Activated CD4-positive, alpha-beta T cell treated with anti-CD3 and anti-CD28 coated beads, Interleukin-2, Interleukin-4, amounts not matched to agents 100 ng/mL and 50 ng/mL, durations not matched to agents 16 hours and 8 hours (primary cell): ENCODE results near the gene IMPG2.
A peak's percentile ranks its signal among the peaks of the same experiment; 100 is the strongest.

Experiments
- DNase-seq: peaks from one replicate; pipeline ENCODE4 v3.0.0-alpha.2; 2020; ENCODE audit warnings: low spot score

IMPG2 gene

DNA sequence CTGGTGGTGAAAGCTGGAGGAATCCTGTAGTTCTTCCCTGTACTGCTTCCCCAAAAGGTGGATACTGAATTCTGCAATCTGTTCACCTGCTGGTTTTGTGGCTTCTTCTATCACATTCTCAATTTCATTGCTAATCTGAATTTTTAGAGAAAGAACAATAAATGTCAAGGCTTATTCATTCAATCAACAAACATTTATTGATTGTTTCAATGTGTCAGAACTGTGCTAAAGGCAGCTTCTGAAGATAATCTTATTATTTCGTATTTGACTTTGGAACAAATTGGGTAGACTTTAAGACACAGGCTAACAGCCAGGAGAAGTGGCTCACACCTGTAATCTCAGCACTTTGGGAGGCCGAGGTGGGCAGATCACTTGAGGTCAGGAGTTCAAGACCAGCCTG is 46.8 kb downstream of the IMPG2 start:
- DNase-seq = no peak

DNA sequence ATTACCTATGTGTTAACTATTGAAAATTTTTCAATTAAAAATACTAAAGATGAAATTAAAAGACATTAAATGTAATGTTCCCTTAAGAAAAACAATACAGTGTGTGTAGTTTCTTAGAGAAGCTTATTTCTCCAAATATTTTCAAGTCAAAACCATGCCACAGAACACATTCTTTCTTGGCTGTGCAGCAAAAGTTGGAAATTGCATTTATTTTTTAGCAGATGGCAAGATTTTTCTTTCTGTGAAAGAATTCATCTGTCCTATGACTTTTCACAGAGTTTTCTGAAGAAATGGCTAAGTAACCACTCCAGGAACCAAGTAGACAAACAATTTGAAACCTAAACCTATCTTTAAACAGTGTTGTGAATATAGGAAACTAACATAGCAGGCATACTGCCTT is 47.2 kb downstream of the IMPG2 start:
- no peak for DNase-seq

DNA sequence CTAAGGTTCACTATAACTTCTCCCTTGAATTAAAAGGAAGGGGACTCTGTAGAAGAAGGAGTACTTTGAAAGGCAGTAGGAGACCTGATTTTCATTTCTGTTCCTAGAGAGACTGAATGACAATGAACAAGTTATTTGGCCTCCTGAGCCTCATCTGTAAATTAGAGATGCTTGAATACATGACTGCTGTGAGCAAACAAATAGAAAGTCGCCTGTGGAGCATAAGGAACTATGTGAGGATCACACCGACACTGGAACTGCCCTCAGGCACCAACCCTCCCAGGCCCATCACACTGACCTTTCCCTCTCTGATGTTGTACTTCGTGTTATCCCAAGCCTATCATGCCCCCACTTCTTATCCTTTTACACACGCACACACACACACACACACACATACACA is 48.6 kb downstream of the IMPG2 start:
- no peak for DNase-seq

DNA sequence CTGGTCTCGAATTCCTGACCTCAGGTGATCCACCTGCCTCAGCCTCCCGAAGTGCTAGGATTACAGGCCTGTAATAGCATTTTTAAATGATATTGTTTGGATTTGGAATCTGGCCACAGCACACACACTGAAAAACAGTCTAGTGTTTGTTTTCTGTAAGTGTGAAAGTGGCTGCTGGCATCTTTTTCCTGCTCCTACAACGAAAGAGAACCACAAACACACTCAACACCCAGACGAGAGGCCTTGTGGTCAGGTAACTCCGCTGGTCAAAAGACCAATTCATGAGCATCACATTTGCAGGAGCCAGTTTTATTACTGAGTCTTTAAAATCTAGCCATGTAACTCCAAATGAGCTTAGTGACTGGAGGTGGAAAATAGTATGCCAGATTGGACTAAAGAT is 50.2 kb downstream of the IMPG2 start:
- no peak for DNase-seq

DNA sequence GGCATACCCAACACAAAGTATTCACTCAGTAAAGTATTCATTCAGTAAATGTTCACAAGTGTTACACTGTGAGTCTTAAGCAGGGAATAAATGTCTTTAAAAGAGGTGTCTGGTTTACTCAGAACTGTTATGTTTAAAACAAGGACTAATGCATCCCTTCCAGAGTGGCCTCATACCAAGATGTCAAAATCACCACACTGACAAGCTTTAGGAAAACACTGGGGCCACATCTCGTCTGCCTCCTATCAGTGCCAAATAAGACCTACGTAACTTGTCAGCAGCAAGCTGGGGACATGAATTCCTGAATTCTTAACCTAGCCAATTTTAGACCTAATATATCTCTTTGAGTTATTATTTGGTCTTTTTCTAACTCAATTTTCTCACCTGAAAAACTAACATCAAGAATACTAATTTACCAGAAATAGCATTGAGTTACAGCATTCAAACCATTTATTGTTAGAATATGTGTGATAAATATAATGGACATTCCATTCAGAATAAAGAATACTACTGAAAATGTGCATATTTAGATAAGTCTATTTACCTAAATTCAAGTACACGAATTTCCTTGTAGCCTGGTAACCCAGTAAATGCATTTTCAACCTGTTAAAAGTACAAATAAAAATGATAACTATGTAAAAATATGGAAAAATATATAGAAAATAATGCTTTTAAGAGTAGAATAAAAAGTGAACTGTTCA is 51.3 kb downstream of the IMPG2 start:
- no peak for DNase-seq

DNA sequence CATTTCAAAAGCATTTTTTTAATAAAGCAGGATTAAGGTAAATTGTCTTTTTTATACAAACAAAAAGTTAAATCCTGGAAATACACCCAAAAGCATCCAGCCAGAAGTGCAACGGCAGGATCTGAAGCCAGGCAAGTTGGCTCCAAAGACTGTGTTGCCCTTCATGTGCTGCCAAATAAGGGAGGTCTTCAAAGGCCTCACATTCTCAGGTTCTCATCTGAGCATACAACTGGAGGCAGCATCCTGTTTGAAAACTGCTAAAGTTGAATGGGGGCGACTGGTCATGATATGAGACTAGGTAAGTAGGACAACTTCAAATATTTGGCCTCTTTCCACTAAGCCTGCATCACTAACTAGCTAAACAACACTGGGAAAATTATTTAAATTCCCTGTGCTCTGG is 52.2 kb downstream of the IMPG2 start:
- no peak for DNase-seq

DNA sequence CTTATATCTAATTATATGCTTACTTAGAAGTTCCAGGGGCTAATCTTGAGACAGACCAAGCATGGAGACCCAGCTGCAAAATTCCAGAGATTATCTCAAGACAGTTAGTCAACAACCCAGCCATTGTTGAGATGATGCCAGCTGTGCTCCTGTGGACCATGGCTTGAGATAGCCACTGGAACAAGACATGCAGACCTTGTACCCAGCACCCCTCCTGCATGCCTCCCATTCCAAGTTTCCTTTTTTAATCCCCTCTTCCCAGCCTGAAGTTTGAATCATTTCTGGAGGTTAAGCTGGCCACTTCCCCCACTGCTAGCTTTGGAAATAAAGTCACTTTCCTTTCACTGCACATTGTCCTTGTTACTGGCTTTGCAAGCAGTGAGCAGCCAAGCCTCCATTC is 53.8 kb downstream of the IMPG2 start:
- no peak for DNase-seq

DNA sequence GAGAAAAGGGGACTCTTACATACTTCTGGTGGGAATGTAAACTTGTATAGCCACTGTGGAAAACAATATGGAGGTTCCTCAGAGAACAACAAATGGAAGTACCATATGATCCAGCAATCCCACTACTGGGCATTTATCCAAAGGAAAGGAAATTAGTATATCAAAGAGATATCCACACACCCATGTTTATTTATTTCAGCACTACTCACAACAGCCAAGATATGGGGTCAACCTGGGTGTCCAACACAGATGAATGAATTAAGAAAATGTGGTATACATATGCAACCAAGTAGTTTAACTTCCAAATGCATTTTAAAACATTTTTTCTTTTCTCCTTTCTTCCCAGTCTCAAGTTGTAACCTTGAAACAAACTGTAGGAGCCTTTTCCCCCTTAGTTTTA is 54.3 kb downstream of the IMPG2 start:
- DNase-seq = no peak

DNA sequence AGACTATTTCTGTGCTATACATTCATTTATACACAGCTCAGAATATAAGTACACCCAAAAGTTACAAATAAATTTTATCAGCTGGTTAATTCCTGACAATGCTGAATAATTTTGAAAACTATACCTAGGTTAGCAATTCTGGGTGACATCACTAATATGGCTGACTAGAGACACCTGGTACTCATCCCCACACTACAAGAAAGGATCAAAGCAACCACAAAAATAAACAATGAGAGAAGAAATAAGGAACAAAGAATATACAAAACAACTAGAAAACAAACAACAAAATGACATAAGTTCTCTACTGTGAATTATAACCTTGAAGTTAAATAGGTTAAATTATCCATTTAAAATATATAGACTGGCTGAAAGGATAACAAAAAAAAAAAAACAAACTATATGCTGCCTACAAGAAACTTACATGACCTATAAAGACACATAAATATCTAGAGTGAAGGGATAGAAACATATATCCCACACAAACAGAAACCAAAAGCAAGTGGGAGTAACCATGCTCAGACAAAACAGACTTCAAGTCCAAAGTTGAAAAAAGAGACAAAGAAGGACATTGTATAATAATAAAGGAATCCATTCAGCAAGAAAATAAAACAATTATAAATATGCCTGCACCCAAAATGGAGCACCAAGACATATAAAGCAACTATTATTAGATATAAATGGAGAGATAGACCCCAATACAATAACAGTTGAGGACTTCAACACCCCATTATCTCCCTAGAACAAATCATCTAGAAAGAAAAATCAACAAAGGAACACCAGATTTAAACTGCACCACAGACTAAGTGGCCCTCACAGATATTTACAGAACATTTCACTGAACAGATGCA is 57.8 kb downstream of the IMPG2 start:
- DNase-seq = no peak

DNA sequence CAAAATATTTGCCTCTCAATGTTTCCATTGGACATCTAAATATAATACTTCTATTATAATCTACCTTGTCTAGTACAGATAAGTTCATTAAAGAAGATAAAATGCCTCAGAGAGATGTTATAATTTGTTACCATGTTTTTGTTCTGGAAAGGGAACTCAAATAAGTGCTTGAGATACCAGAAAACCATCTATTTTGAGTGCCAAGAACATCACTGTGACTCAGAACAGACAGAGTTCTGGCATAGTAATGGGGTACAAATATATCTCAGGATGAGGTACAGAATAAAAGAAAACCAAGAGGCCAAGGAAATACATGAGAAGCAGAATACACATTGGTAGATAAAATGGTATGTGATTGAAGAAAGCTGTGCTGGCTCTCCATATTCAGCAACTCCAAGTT is 58.9 kb downstream of the IMPG2 start:
- no peak for DNase-seq

DNA sequence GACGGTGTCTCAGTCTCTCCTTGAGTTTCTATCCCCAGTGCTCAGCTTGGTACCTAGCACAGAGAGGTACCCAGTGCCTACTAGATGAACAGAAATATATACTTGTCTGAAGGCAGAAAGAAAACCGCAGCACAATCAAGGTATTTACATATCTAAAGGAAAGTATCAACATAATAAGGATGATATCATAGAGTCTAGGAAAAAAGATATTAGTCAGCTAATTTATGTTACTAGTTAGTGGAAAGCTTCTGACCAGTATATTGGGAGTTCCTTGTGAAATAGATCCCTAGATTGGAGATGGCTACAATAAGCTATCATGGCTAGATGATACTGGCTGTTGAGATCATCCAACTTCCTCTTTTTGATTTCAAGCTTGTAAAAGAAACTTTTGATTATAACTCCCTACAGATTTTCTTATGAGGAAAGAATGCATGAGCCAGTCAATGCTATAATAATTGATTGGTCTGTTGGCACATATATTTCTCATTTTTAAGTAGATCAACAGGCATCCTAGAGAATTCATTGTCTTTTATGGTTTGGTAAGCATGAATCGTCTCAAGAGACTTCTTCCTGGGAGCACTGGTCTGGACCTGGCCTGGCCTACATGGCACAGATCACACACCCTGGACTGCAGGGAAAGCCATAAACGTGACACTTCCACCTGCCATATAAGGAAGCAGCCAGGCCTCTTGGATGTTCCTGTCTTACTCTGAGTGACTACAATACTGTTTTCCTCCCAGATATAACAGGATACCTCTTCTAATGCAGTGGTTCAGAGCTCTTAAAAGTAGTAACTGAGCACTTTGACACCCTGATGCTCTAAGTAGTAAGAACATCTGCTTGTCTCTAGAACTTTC is 60.7 kb downstream of the IMPG2 start:
- DNase-seq = no peak

DNA sequence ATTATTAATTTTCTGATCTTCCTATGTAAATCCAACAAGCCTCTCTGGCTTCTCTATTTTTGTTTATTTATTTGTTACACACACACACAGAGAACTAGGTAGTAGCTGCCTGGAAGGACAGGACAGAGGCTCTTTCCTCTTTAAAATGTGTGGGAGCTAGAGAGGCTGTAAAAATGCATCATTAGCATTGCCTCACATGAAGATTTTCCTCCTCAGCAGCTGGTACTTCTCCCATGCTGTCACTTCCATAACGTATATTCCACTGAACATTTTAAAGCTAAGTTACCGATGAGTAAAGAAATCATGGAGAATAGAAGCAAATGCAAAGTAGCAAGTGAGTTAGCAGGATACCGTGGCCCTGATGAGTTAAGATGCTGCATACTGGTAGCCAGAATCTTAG is 63.9 kb downstream of the IMPG2 start:
- no peak for DNase-seq

DNA sequence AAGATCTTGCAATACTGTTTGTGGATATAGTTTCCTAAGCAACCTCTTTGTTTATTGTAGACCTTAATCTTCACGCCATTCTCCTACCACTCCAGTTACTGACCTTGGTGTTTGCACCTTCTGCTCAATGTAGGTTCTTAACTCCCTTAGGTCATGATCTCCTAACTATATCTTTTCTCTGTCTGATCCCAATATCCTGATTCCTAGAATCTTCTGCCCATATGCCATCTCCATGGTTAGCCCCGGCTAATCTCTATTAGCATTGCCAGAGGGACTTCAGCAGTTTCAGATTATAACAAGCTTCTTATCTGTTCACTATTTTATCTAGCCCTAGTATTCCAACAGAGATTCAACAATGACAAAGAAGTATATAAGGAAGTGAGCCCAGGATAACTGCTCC is 64.9 kb downstream of the IMPG2 start:
- no peak for DNase-seq

DNA sequence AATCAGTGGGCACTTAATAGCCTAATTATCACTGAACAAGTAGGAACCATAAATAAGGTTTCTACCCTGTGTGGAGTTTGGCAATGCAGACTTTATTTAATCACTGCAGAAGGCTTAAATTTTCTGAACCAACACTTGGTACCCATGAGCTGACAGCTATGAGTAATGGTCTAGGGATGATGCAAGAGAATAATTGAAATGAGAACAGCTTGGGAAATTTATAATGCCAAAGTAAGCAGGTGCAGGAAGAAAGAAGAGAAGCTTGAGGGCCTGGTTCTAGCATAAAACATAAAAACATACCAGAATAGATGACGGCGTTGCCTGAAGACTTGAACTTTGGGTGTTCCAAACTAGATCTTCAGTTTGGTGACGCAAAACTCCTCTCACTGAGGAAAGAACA is 67.0 kb downstream of the IMPG2 start:
- DNase-seq = no peak

DNA sequence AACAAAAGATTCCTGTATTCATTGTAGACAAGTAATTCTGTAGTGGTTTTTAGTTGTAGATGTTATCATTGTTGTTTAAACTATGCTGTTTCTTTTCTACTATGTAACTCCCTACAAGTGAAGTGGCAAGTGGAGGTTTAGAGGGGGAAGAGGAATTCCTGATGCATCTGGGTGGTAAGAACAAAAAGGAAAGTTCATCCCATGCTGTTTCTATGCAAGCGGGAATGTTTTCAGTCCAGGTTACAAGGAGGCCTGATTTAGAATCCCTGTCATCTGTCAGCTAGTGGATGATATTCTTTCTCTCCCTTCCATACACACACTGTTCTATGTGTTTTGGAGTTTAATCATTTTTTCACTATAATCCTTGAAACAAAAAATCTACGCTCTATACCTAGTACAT is 67.4 kb downstream of the IMPG2 start:
- no peak for DNase-seq

DNA sequence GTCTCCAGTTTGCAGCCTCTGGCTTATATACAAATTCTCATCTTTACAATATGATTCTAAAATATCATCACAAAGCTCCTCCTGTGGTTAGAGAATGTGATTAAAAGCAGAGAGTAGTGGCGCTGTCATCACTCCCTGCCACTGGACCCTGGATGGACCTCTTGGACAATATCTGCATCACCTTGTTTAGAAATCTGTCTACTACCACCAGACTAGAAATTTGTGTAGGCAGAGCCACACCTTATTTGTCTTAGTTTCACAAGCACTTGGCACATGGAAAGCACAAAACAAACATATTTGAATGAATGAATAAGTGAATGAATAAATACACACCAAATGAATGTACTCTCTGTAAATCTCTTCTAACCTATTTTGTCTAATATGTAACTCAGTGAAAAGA is 68.1 kb downstream of the IMPG2 start:
- DNase-seq = no peak

DNA sequence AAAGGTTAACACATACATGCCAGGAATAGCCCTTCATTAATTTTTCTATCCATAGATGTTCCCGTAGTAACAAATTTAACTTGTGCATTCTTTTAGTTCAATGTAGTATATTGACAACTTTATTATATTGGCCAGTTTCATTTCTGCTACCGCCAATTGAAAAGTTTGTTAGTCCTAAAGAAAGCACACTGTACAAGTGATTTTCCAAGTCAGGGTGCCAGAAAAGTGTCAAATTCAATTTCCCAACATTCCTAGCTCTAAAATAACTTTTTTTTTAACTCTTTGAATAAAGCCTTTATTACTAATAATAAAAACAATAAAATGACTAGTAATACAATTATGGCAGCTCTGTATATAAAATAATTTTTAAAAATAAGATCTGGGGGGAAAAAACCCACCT is 68.9 kb downstream of the IMPG2 start:
- DNase-seq = no peak

DNA sequence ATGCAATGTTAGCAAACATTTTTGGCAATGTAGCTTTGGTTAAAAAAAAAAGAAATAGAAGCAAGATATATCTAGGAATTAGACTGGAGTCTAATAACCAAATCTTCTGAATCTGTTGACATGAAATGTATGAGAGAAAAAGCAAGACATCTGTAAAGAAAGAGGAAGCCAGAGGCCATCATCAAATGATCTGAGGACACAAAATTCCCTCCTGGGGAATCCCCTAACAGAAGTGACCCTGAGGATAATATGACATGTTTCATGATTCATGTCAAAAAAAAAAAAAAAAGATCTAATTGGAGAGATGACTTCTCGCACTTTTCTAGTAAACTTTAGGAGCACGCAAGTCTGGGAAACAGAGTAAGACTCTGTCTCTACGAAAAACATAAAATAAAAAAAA is 70.9 kb downstream of the IMPG2 start:
- no peak for DNase-seq

DNA sequence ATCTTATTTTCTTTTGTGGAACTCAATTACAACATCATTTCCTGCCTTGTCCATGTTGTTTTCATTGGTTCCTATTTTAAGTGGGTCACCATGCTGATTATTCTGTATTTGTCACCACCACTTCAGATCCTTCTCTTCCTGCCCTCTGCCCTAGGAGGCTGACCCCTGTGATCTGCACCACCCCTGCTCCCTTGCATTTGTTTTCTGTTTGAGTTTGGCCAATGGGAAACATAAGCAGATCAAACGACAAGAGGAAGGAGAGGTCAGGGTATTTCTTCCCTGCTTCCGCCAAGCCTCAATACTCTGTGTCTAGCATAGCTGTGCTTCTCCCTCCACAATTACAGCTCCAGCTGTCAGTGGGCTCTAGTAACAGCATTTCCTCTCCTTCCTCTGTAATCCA is 71.6 kb downstream of the IMPG2 start:
- no peak for DNase-seq

DNA sequence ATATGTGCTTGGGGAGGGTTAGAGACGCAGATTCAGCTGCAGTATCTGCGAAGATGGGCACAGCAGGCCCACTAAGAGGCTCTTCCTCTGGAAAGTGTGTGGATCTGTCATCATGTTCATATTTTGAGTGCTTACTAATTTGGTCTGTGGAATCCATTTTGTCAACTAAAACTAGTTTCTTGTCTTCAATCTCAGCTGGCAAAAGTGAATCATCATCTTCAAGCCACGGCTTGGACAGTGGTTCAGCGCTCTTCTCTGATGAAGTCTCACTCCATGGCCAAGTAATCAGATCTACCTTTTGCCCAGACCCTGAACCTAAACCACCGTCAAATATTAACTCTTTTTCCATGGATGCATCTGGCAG is 76.2 kb downstream of the IMPG2 start:
- no peak for DNase-seq

DNA sequence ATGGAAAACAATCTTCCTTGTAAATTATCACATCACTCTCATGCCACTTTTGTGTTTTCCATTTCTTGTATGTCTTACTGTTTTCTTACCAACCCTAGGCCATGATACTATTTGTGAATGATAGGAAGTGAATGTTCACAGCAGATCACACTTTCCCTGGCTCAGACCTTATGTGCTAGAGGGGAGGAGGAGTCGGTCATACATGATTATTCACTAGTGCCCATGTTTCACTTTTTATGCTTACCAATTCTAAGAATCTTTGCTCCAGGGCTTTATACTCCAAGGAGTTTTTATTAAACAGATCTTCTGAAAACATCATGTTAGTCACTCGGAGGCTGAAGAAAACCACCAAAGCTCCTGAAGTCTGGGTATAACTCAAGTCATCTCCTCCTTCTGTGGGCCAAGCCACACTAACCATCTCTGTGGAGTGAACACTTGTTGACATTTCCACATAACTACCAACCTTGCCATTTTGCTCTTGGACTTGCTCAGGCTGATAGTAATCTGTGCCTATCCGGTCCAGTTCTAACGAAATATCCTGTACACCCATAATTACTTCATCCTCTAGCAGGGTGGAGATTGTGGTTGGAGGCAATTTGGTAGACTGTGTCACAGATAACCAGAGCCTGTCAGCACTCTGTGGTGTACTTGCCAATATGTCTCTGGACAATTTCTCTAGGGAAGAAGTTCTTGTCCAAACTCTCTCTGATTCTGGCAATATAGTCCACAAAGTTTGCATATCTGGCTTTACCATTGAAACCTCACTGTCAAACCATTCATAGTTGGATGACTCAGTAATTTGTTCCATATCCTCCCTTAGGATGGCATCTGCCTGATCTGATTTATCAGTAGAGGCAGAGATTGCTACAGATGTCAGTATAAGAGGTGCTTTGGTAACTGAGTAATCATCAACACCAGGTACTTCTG is 76.8 kb downstream of the IMPG2 start:
- peak; percentile 62 for DNase-seq
